Measurements from ENCODE around the gene MTF2. TPM values are rescaled to one million over a fixed set of nuclear protein-coding genes. Genes with fewer than 3 reads are reported as not detected.

The MTF2 gene
- total and polyA plus RNA-seq, 9 of the 15 experiments (the other 6 are each of a cell fraction or from before 2014, with no cell fraction given), result 29.3 to 124 (median 57.7) TPM

DNA sequence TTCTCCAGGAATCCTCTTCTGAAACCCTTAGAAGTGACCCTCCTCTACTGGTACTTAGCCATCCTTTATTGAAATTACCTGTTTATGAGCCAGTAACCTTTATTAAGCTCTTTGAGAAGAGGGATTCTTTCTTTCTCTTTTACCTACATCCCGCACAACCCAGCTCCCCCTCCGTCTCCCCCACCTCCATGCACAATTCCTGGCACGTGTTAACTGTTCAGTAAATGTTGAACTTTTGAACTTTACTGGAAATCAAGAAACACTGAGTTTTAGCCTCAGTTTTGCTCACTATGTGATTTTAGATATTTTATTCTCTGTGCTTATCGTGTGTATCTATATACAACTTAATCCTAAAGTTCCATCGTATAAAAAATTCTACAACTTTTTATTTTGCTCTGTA is 99.3 kb downstream of the MTF2 start (continued):
- TF ChIP-seq, protein P1, sequence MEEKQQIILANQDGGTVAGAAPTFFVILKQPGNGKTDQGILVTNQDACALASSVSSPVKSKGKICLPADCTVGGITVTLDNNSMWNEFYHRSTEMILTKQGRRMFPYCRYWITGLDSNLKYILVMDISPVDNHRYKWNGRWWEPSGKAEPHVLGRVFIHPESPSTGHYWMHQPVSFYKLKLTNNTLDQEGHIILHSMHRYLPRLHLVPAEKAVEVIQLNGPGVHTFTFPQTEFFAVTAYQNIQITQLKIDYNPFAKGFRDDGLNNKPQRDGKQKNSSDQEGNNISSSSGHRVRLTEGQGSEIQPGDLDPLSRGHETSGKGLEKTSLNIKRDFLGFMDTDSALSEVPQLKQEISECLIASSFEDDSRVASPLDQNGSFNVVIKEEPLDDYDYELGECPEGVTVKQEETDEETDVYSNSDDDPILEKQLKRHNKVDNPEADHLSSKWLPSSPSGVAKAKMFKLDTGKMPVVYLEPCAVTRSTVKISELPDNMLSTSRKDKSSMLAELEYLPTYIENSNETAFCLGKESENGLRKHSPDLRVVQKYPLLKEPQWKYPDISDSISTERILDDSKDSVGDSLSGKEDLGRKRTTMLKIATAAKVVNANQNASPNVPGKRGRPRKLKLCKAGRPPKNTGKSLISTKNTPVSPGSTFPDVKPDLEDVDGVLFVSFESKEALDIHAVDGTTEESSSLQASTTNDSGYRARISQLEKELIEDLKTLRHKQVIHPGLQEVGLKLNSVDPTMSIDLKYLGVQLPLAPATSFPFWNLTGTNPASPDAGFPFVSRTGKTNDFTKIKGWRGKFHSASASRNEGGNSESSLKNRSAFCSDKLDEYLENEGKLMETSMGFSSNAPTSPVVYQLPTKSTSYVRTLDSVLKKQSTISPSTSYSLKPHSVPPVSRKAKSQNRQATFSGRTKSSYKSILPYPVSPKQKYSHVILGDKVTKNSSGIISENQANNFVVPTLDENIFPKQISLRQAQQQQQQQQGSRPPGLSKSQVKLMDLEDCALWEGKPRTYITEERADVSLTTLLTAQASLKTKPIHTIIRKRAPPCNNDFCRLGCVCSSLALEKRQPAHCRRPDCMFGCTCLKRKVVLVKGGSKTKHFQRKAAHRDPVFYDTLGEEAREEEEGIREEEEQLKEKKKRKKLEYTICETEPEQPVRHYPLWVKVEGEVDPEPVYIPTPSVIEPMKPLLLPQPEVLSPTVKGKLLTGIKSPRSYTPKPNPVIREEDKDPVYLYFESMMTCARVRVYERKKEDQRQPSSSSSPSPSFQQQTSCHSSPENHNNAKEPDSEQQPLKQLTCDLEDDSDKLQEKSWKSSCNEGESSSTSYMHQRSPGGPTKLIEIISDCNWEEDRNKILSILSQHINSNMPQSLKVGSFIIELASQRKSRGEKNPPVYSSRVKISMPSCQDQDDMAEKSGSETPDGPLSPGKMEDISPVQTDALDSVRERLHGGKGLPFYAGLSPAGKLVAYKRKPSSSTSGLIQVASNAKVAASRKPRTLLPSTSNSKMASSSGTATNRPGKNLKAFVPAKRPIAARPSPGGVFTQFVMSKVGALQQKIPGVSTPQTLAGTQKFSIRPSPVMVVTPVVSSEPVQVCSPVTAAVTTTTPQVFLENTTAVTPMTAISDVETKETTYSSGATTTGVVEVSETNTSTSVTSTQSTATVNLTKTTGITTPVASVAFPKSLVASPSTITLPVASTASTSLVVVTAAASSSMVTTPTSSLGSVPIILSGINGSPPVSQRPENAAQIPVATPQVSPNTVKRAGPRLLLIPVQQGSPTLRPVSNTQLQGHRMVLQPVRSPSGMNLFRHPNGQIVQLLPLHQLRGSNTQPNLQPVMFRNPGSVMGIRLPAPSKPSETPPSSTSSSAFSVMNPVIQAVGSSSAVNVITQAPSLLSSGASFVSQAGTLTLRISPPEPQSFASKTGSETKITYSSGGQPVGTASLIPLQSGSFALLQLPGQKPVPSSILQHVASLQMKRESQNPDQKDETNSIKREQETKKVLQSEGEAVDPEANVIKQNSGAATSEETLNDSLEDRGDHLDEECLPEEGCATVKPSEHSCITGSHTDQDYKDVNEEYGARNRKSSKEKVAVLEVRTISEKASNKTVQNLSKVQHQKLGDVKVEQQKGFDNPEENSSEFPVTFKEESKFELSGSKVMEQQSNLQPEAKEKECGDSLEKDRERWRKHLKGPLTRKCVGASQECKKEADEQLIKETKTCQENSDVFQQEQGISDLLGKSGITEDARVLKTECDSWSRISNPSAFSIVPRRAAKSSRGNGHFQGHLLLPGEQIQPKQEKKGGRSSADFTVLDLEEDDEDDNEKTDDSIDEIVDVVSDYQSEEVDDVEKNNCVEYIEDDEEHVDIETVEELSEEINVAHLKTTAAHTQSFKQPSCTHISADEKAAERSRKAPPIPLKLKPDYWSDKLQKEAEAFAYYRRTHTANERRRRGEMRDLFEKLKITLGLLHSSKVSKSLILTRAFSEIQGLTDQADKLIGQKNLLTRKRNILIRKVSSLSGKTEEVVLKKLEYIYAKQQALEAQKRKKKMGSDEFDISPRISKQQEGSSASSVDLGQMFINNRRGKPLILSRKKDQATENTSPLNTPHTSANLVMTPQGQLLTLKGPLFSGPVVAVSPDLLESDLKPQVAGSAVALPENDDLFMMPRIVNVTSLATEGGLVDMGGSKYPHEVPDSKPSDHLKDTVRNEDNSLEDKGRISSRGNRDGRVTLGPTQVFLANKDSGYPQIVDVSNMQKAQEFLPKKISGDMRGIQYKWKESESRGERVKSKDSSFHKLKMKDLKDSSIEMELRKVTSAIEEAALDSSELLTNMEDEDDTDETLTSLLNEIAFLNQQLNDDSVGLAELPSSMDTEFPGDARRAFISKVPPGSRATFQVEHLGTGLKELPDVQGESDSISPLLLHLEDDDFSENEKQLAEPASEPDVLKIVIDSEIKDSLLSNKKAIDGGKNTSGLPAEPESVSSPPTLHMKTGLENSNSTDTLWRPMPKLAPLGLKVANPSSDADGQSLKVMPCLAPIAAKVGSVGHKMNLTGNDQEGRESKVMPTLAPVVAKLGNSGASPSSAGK (IDR thresholded peaks at IDR 0.05), result peak; percentile 34; the same call in 1 of the 2 replicates
- TF ChIP-seq ETS1 (conservative IDR thresholded peaks at IDR 0.05; ENCODE audit: control insufficient read depth, low read depth, low read length) (no peak), MNT (conservative IDR thresholded peaks at IDR 0.05) (peak; percentile 46 to 58; a peak in 3 of 4 replicates), BHLHE40 (IDR thresholded peaks at IDR 0.05; ENCODE audit: low read length) (peak; percentile 78), MYC (IDR thresholded peaks at IDR 0.05; ENCODE audit: low read depth, low read length) (peak; percentile 28; the same call in 1 of the 2 replicates), MYC (CRISPR knock-in tag; IDR thresholded peaks at IDR 0.05; ENCODE audit: borderline replicate concordance, low read depth) (no peak), SRSF1 (IDR thresholded peaks at IDR 0.05; ENCODE audit: low read depth, low read length) (no peak), ZNF740 (CRISPR knock-in tag; IDR thresholded peaks at IDR 0.05) (no peak), ZNF740 (tag; IDR thresholded peaks at IDR 0.05) (peak in 1 of 2 experiments; percentile 36; a peak in 1 of 4 replicates), CBX3 (IDR thresholded peaks at IDR 0.05; ENCODE audit: borderline replicate concordance in 1 of 2, low read length in 2 of 2) (0 out of 3 replicates have a peak, but pooled peaks of 1 of the 2 experiments have one; percentile 27)

Data from K562 (cell line).